Measurements from ENCODE around the gene AOPEP.

- TF ChIP-seq POLR2AphosphoS5 (IDR thresholded peaks at IDR 0.05; ENCODE audit: low read depth, low read length) (no peak), MAZ (IDR thresholded peaks at IDR 0.05; ENCODE audit: borderline replicate concordance, low read depth, low read length) (no peak), MAZ (CRISPR knock-in tag; IDR thresholded peaks at IDR 0.05; ENCODE audit: low read depth) (no peak), KLF16 (CRISPR knock-in tag; IDR thresholded peaks at IDR 0.05) (no peak), MAX (IDR thresholded peaks at IDR 0.05) (no peak), ZNF512 (CRISPR knock-in tag; IDR thresholded peaks at IDR 0.05) (no peak)
These were observed 94.8 kb downstream of the AOPEP start for GRCh38 chr9:94821098-94821887.
